A549 (cell line): ENCODE results near the gene CNTNAP5.

Experiments used
- EP300 ChIP-seq, 2 experiments: fragments of >200 bp; sonication (Bioruptor Twin); formaldehyde crosslinking; IDR thresholded peaks; 2 replicates in 1 of 2; 3 replicates in 1 of 2; pipeline ENCODE4 v1.6.1; 2016 to 2017
- HOXA7 ChIP-seq: fragments of 250-450 bp; sonication (Bioruptor Pico); IDR thresholded peaks from 2 replicates; pipeline ENCODE4 v1.5.0; 2020; ENCODE audit warnings: mild to moderate bottlenecking, moderate library complexity
- NR3C1 ChIP-seq: fragments of >200 bp; sonication (Bioruptor Twin); formaldehyde crosslinking; IDR thresholded peaks from 3 replicates; pipeline ENCODE4 v1.6.1; 2017
- POLR2A ChIP-seq: IDR thresholded peaks from 2 replicates; pipeline ENCODE4 v1.6.1; 2012; ENCODE audit warnings: mild to moderate bottlenecking, low read length
- RFX5 ChIP-seq: fragments of 450-650 bp; IDR thresholded peaks from 2 replicates; pipeline ENCODE4 v1.7.1; 2014; ENCODE audit warnings: antibody characterized with exemption, mild to moderate bottlenecking, moderate library complexity
- TF ChIP-seq, protein P1 (sequence below): fragments of 250-450 bp; sonication (Bioruptor Pico); IDR thresholded peaks from 2 replicates; pipeline ENCODE4 v1.5.0; 2021; ENCODE audit warnings: mild to moderate bottlenecking, moderate library complexity, borderline replicate concordance
- TF ChIP-seq, protein P2 (sequence below): fragments of >200 bp; sonication (Bioruptor Twin); formaldehyde crosslinking; IDR thresholded peaks from 3 replicates; pipeline ENCODE4 v1.5.1; 2016

DNA sequence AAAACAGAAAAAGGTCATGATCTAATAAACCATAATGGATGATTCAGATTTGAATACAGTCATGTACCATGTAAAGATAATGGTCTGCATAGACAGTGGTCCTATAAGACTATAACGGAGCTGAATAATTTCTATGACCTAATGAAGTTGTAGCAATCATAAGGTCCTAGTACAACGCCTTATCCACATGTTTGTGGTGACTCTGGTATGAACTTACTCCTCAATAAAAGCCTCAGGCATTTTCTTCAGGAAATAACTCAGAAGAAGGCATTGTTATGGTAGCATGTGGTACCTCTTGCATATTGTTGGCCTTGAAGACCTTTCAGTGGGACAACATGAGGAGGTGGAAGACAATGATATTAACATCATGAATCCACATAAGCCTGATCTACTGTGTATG lies 883.3 kb downstream of the CNTNAP5 start:
- TF ChIP-seq, protein P1, sequence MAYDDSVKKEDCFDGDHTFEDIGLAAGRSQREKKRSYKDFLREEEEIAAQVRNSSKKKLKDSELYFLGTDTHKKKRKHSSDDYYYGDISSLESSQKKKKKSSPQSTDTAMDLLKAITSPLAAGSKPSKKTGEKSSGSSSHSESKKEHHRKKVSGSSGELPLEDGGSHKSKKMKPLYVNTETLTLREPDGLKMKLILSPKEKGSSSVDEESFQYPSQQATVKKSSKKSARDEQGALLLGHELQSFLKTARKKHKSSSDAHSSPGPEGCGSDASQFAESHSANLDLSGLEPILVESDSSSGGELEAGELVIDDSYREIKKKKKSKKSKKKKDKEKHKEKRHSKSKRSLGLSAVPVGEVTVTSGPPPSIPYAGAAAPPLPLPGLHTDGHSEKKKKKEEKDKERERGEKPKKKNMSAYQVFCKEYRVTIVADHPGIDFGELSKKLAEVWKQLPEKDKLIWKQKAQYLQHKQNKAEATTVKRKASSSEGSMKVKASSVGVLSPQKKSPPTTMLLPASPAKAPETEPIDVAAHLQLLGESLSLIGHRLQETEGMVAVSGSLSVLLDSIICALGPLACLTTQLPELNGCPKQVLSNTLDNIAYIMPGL (CRISPR knock-in tag): no peak
- TF ChIP-seq EP300 (IDR thresholded peaks at IDR 0.05): no peak
- no peak for TF ChIP-seq RFX5
- TF ChIP-seq NR3C1: no peak
- TF ChIP-seq POLR2A: no peak
- TF ChIP-seq, protein P2, sequence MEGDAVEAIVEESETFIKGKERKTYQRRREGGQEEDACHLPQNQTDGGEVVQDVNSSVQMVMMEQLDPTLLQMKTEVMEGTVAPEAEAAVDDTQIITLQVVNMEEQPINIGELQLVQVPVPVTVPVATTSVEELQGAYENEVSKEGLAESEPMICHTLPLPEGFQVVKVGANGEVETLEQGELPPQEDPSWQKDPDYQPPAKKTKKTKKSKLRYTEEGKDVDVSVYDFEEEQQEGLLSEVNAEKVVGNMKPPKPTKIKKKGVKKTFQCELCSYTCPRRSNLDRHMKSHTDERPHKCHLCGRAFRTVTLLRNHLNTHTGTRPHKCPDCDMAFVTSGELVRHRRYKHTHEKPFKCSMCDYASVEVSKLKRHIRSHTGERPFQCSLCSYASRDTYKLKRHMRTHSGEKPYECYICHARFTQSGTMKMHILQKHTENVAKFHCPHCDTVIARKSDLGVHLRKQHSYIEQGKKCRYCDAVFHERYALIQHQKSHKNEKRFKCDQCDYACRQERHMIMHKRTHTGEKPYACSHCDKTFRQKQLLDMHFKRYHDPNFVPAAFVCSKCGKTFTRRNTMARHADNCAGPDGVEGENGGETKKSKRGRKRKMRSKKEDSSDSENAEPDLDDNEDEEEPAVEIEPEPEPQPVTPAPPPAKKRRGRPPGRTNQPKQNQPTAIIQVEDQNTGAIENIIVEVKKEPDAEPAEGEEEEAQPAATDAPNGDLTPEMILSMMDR: no peak
- TF ChIP-seq HOXA7 (CRISPR knock-in tag): no peak
